Calu3 (cell line): Measurements from ENCODE around the gene KCNIP3. TPM values are rescaled to one million over a fixed set of nuclear protein-coding genes. Genes with fewer than 3 reads are reported as not detected.

Source experiments
- BruUV-seq: library from RNA; stranded (reverse); fragments of 400-500 nt; replicated peaks from 2 replicates; lab custom pipeline; 2021; lab: Mats Ljungman, UMichigan
- CTCF ChIA-PET: fragments of 300-600 bp; sonication (Branson Sonifier 250); formaldehyde crosslinking; loops from one replicate; lab custom pipeline; 2022; ENCODE audit warnings: antibody characterized with exemption; lab: Charles Lee
- DNase-seq: peaks from one replicate; pipeline ENCODE4 v3.0.0; 2022
- H3K27ac Mint-ChIP-seq: one replicate; pipeline ENCODE4 v1.8.0; 2022; ENCODE audit warnings: mixed read lengths; ENCODE audit not compliant: unreplicated experiment
- H3K27me3 Mint-ChIP-seq: one replicate; pipeline ENCODE4 v1.8.0; 2022; ENCODE audit warnings: mixed read lengths; ENCODE audit not compliant: unreplicated experiment
- H3K36me3 Mint-ChIP-seq: one replicate; pipeline ENCODE4 v1.8.0; 2022; ENCODE audit warnings: mild to moderate bottlenecking, moderate library complexity, mixed read lengths; ENCODE audit not compliant: insufficient read depth, unreplicated experiment
- H3K4me1 Mint-ChIP-seq: one replicate; pipeline ENCODE4 v1.8.0; 2022; ENCODE audit warnings: mild to moderate bottlenecking, low read depth, mixed read lengths; ENCODE audit not compliant: unreplicated experiment
- H3K4me3 Mint-ChIP-seq: one replicate; pipeline ENCODE4 v1.8.0; 2022; ENCODE audit warnings: mild to moderate bottlenecking, low read depth, moderate library complexity, mixed read lengths; ENCODE audit not compliant: unreplicated experiment
- H3K9me3 Mint-ChIP-seq: one replicate; pipeline ENCODE4 v1.8.0; 2022; ENCODE audit warnings: low read depth, mixed read lengths; ENCODE audit not compliant: unreplicated experiment
- CTCF ChIP-seq: fragments of 200-600 bp; IDR thresholded peaks from one replicate; pipeline ENCODE4 v1.8.0; 2022; ENCODE audit warnings: antibody characterized with exemption; ENCODE audit not compliant: unreplicated experiment
- intact Hi-C: fragments of 100-400 bp; cut with micrococcal nuclease; formaldehyde crosslinking; loops from one replicate; pipeline ENCODE4 v1.10.0; 2022; ENCODE audit not compliant: unreplicated experiment
- total RNA-seq: library from RNA; stranded (reverse); gene quantifications from 2 replicates; pipeline ENCODE4 v1.2.3, GENCODE V29; 2022

The KCNIP3 gene
- total RNA-seq, 1 experiment from 2014 or later = 1.1 TPM

- H3K9me3 Mint-ChIP-seq = no peaks in the 10 kb centered on the region
- no peaks in the 10 kb centered on the region for H3K4me1 Mint-ChIP-seq
- no peak for DNase-seq
- BruUV-seq = no TSS peak
- no peak overlapping the region for H3K4me3 Mint-ChIP-seq
- H3K27me3 Mint-ChIP-seq = peaks cover 64% of the 10 kb centered on the region
- H3K27ac Mint-ChIP-seq = no peak overlapping the region
- intact Hi-C loops = no loop called here
- no peak for TF ChIP-seq CTCF
- CTCF ChIA-PET = no interaction called here
- no peaks in the 10 kb centered on the region for H3K36me3 Mint-ChIP-seq
Observed at GRCh38 chr2:95359501-95359930, 62.4 kb downstream of the KCNIP3 start.

GRCh38 chr2:95361216-95361980 is 64.3 kb downstream of the KCNIP3 start:
- intact Hi-C loops = no loop called here
- CTCF ChIA-PET = interaction anchor here (0.6 kb wide), 1 partner anchor 31 kb away, joined by 3 read pairs; no protein-coding TSS in a partner anchor
- H3K27me3 Mint-ChIP-seq = peaks cover 80% of the 10 kb centered on the region
- no peaks in the 10 kb centered on the region for H3K4me1 Mint-ChIP-seq
- DNase-seq = no peak
- no TSS peak for BruUV-seq
- H3K4me3 Mint-ChIP-seq = no peak overlapping the region
- TF ChIP-seq CTCF = no peak
- no peaks in the 10 kb centered on the region for H3K36me3 Mint-ChIP-seq
- H3K27ac Mint-ChIP-seq = no peak overlapping the region
- H3K9me3 Mint-ChIP-seq = no peaks in the 10 kb centered on the region

- CTCF ChIA-PET = no interaction called here
- H3K36me3 Mint-ChIP-seq = no peaks in the 10 kb centered on the region
- no peak for DNase-seq
- H3K9me3 Mint-ChIP-seq = no peaks in the 10 kb centered on the region
- no peak overlapping the region for H3K27ac Mint-ChIP-seq
- intact Hi-C loops = no loop called here
- peaks cover 80% of the 10 kb centered on the region for H3K27me3 Mint-ChIP-seq
- BruUV-seq = no TSS peak
- H3K4me1 Mint-ChIP-seq = no peaks in the 10 kb centered on the region
- H3K4me3 Mint-ChIP-seq = no peak overlapping the region
- TF ChIP-seq CTCF = no peak
Observed at GRCh38 chr2:95362486-95362885, 65.3 kb downstream of the KCNIP3 start.

GRCh38 chr2:95366514-95366913 is 69.4 kb downstream of the KCNIP3 start:
- no peaks in the 10 kb centered on the region for H3K4me1 Mint-ChIP-seq
- H3K4me3 Mint-ChIP-seq = no peak overlapping the region
- no peak overlapping the region for H3K27ac Mint-ChIP-seq
- BruUV-seq = no TSS peak
- intact Hi-C loops = no loop called here
- no peak for TF ChIP-seq CTCF
- no peak for DNase-seq
- no peaks in the 10 kb centered on the region for H3K36me3 Mint-ChIP-seq
- H3K27me3 Mint-ChIP-seq = peaks cover 53% of the 10 kb centered on the region
- H3K9me3 Mint-ChIP-seq = peaks cover 3% of the 10 kb centered on the region
- CTCF ChIA-PET = no interaction called here
